Brain microvascular endothelial cell (primary cell): ENCODE results near the gene CTTN.
"Not testable (repeated sequence)": the region's sequence is repeated elsewhere in the genome, so short reads cannot be mapped to it uniquely, and the experiment has no call there.

Experiments used
- DNase-seq: peaks from one replicate; pipeline ENCODE4 v3.0.0-alpha.2; 2020
- H3K27ac ChIP-seq: fragments of 250-450 bp; sonication (Bioruptor Pico); 2 replicates; pipeline ENCODE4 v1.5.1; 2020; ENCODE audit warnings: mild to moderate bottlenecking, moderate library complexity
- H3K27me3 ChIP-seq: fragments of 250-450 bp; sonication (Bioruptor Pico); replicated peaks from 2 replicates; pipeline ENCODE4 v1.5.1; 2020; ENCODE audit warnings: mild to moderate bottlenecking
- H3K36me3 ChIP-seq: fragments of 250-450 bp; sonication (Bioruptor Pico); replicated peaks from 2 replicates; pipeline ENCODE4 v1.5.1; 2020; ENCODE audit warnings: mild to moderate bottlenecking
- H3K4me3 ChIP-seq: 2 replicates; pipeline ENCODE4 v1.5.1; 2011; ENCODE audit warnings: low read depth, mild to moderate bottlenecking, control low read depth, low read length, moderate library complexity
- in situ Hi-C: cut with HindIII; loops from 2 replicates; pipeline ENCODE4 v1.10.0; 2017; ENCODE audit warnings: low sequenced_read_pairs, low pct_ligation_motif_present
- TF ChIP-seq, protein P1 (sequence below): IDR thresholded peaks from 2 replicates; pipeline ENCODE4 v1.5.1; 2011; ENCODE audit warnings: low read depth, mild to moderate bottlenecking, moderate library complexity, low read length, control low read depth, inconsistent platforms; ENCODE audit errors: missing control alignments

Gene CTTN

DNA sequence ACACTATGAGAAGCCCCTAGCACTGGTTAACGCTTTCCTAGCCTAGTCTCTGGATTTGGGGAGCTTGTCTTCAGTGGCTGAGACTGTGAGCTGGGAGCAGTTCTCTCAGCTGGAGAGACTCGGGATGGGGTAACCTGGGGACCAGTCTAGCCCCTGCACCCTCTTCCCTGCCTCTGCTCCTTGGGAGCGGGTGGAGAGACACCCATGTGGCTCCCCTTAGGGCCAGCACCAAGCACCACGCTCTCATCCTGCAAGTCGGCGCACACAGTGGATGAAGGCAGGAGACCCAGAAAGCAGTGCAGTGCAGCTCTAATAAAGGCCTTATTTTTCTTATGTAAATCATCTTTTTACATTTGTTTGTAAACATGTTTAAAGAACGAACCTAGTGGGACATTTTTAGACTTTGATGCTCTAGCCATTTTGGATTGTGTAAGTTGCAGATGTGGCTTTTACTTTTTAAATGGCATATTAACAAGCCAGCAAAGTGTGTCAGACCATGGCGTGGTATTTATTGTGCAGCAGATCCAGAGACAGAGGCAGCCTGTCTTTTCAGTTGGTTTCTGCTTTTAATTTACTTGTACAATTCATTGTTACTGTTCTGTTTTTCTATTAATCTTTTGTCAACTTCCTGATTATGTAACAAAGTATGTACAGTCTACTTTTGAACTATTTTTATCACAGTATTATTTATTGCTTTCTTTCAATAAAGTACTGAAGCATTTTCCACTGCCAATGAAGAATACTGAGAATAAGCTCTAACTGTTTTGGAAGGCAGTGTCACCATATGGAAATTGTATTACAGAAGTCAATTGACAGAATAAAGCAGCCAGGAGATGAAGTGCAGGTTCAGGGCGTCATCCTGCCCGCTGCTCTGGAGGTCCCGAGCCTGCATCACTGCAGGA is 14.4 kb upstream of the CTTN start:
- H3K4me3 ChIP-seq: no peak overlapping the region
- no peak for DNase-seq
- no peak overlapping the region for H3K27ac ChIP-seq
- peaks cover 30% of the 10 kb centered on the region for H3K36me3 ChIP-seq
- H3K27me3 ChIP-seq: no peaks in the 10 kb centered on the region
- in situ Hi-C loops: no loop called here
- TF ChIP-seq, protein P1, sequence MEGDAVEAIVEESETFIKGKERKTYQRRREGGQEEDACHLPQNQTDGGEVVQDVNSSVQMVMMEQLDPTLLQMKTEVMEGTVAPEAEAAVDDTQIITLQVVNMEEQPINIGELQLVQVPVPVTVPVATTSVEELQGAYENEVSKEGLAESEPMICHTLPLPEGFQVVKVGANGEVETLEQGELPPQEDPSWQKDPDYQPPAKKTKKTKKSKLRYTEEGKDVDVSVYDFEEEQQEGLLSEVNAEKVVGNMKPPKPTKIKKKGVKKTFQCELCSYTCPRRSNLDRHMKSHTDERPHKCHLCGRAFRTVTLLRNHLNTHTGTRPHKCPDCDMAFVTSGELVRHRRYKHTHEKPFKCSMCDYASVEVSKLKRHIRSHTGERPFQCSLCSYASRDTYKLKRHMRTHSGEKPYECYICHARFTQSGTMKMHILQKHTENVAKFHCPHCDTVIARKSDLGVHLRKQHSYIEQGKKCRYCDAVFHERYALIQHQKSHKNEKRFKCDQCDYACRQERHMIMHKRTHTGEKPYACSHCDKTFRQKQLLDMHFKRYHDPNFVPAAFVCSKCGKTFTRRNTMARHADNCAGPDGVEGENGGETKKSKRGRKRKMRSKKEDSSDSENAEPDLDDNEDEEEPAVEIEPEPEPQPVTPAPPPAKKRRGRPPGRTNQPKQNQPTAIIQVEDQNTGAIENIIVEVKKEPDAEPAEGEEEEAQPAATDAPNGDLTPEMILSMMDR: no peak

DNA sequence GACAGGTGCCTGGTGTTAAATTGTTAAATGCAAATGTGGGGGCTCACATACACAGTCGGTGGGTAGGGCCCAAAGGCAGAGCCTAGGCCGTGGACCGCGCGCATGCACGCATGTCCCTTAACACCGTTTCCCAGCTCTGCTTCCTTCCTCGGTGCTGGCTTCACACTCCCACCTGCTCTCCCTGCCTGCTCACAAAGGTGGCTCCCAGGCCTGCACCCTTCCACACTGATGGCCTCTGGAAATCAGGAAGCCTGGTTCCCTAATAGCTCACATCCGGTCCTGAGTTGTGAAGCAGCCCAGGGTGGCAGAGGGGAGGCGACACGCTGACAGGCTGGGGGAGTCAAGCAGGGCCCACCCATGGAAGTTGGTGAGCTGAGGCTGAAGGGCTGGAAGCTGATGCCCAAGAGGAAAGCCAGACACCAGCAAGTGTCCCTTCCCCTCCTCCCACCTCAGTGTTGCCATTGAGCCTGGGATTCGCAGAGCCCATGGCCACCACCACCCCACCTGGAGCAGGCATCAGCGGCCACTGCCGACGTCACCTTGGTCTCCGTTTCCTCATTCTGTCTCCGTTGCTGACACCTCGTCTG is 13.7 kb upstream of the CTTN start:
- in situ Hi-C loops: no loop called here
- Histone ChIP-seq H3K36me3 (peaks cover 29% of the 10 kb centered on the region), H3K4me3 (no peak overlapping the region), H3K27me3 (no peaks in the 10 kb centered on the region), H3K27ac (no peak overlapping the region)
- TF ChIP-seq, protein P1: no peak
- no peak for DNase-seq

DNA sequence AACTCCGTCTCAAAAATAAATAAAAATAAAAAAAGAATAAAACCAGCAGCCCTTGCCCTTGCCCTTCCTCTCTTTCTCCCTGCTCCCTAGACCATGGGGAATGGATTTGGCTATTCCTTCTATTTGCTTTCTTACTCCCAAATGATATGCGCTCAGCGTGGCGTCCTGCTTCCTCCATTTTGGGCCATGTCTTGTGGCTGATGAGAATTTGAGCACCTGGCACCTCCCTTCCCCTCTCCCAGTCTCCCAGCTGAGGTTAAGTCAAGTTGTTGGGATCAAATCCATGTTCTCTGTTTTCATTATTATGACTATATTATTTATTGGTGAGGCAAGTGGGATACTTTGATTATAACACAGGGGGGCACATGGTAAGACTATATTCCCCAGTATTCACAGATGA is 10.8 kb upstream of the CTTN start:
- no peak for DNase-seq
- Histone ChIP-seq H3K27ac (no peak overlapping the region), H3K4me3 (no peak overlapping the region), H3K36me3 (peaks cover 24% of the 10 kb centered on the region), H3K27me3 (no peaks in the 10 kb centered on the region)
- TF ChIP-seq, protein P1: no peak
- in situ Hi-C loops: no loop called here

DNA sequence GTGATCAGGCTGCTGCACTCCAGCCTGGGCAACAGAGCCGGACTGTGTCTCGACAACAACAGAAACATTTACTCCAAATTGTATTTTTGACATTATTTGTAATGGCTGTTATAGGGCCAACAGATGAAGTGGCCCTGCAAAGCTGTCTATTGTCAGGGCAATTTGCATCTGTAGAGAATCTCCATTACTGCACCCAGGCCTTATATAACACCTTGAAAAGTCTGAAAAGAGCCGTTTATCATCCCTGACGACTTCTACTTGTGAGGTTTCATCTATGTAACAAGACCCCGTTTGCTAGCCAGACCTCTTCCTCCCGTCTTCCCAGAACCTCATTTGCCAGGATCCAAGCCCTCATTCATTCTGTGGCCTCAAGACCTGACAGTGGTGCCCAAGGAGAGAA is 9.1 kb upstream of the CTTN start:
- DNase-seq: no peak
- in situ Hi-C loops: no loop called here
- TF ChIP-seq, protein P1: no peak
- Histone ChIP-seq H3K4me3 (no peak overlapping the region), H3K27ac (no peak overlapping the region), H3K36me3 (peaks cover 18% of the 10 kb centered on the region), H3K27me3 (no peaks in the 10 kb centered on the region)

DNA sequence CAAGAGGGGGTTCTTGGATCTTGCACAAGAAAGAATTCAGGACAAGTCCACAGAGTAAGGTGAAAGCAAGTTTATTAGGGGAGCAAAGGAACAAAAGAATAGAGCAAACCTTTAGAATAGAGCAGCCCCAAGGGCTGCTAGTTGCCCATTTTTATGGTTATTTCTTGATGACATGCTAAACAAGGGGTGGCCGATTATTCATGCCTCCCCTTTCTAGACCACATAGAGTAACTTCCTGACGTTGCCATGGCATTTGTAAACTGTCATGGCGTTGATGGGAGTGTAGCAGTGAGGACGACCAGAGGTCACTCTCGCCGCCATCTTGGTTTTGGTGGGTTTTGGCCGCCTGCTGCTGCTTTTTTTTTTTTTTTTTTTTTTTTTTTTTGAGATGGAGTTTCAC is 7.4 kb upstream of the CTTN start:
- H3K27me3 ChIP-seq: not testable (repeated sequence)

DNA sequence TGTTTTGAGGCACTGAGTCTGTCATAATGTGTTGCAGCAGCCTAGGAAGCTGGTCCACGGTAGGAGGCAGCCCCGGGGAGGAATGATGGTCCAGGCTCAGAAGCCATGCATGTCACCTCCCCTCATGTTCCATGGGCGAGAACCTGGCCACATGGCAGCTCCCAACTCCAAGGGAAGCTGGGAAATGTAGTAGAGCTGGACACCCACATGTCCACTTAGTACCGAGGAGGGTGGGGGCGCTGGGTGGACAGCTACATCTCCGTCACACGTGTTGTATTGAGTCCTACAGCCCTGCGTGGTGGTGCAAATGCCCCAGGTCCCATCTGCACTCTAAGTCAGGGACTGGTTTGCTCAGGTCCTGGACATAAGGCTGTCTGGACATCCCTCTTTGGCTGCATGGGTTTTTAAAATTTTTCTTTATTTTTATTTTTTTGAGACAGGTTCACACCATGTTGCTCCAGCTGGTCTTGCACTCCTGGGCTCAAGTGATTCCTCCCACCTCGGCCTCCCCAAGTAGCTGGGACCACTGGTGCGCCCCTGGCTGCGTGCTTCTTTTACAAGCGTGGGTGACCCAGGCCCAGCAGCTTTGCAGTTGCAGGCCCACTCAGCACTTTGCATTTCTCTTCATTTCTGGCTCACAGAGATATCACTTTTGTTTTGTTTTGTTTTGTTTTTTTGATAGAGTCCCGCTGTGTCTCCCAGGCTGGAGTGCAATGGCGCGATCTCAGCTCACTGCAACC is 3.9 kb upstream of the CTTN start:
- no peak overlapping the region for H3K4me3 ChIP-seq
- H3K27ac ChIP-seq: no peak overlapping the region
- DNase-seq: no peak
- H3K36me3 ChIP-seq: peaks cover 4% of the 10 kb centered on the region
- TF ChIP-seq, protein P1: no peak
- H3K27me3 ChIP-seq: no peaks in the 10 kb centered on the region
- in situ Hi-C loops: no loop called here

More for the DNA sequence above, 7.4 kb upstream of the CTTN start:
- DNase-seq, in situ Hi-C loops, H3K27ac ChIP-seq, H3K36me3 ChIP-seq, H3K4me3 ChIP-seq: not testable (repeated sequence)
